Pancreas (tissue), 10 donors: ENCODE results near the gene FANCC. TPM values are rescaled to one million over a fixed set of nuclear protein-coding genes. Genes with fewer than 3 reads are reported as not detected.

ENCODE experiments used
- ATAC-seq, 4 donors: fragments of 200-7000 bp; cut with Tn5 transposase; one replicate each; pipeline versions ENCODE4 v1.8.0 to v1.9.1; 2020; ENCODE audit warnings: mild to moderate bottlenecking in 4 of 4, moderate library complexity in 4 of 4
- DNase-seq, 6 donors: peaks; one replicate each; pipeline ENCODE4 v3.0.0-alpha.2; 2020
- FAIRE-seq: peaks from 2 replicates; lab custom pipeline; 2012; peaks lifted over from hg19 to GRCh38; lab: Jason Lieb, UNC
- H3K27ac ChIP-seq, 4 donors: fragments of 200-600 bp; sonication (generic); 1 replicate in 3 of 4; 2 replicates in 1 of 4; pipeline versions ENCODE4 v1.5.0 to v1.8.0; 2020
- H3K27me3 ChIP-seq, 4 donors: fragments of 200-600 bp; one replicate each; pipeline ENCODE4 v1.8.0; 2021
- H3K36me3 ChIP-seq, 3 donors: fragments of 200-600 bp; sonication (generic) in 1 of 3; one replicate each; pipeline versions ENCODE4 v1.5.0 to v1.8.0; 2020 to 2021
- H3K4me1 ChIP-seq, 3 donors: fragments of 200-600 bp; one replicate each; pipeline ENCODE4 v1.8.0; 2021
- H3K4me3 ChIP-seq, 4 donors: fragments of 200-600 bp; sonication (generic) in 2 of 4; one replicate each; pipeline versions ENCODE4 v1.5.0 to v1.8.0; 2020 to 2021
- H3K9me3 ChIP-seq, 4 donors: fragments of 200-600 bp; one replicate each; pipeline ENCODE4 v1.8.0; 2021
- CTCF ChIP-seq, 4 donors: fragments of 200-600 bp; sonication (generic) in 3 of 4; IDR thresholded peaks; one replicate each; pipeline versions ENCODE4 v1.5.0 to v1.8.0; 2021; ENCODE audit warnings: antibody characterized with exemption in 4 of 4
- WGBS, 2 donors: extraction: QIAGEN DNeasy Blood & Tissue Kit; methylation state at CpG; one replicate each; pipeline ENCODE4 v1.1.7; 2013; 5-methylcytosine and 5-hydroxymethylcytosine counted together
- intact Hi-C, 3 donors: fragments of 100-400 bp; cut with DNase I; formaldehyde crosslinking; loops; one replicate each; pipeline versions ENCODE4 v1.11.1 to v1.14.2; 2022
- polyA plus RNA-seq, 2 donors: library from polyadenylated mRNA; stranded (reverse); fragments of 200-250 nt; gene quantifications; one replicate each; pipeline ENCODE4 v1.2.3, GENCODE V29; 2013
- total RNA-seq, 6 donors: library from RNA; stranded (reverse); fragmentation: NEBNext Ultra II Directional in 4 of 6; extraction: Animal tissue kit (Norgen Biotek cat#: 25700) in 4 of 6; gene quantifications; one replicate each; pipeline versions ENCODE4 v1.2.1 to v1.2.4, GENCODE V29; 2021 to 2023
- donor health status: healthy with polysubstance abuse.
- donor health status: DM: no; HTN: no; CAD: no; lungs with moderate emphysema.
- donor health status: DM: no; HTN: no; CAD: no.
- donor health status: control.
- donor health status: control.
- donor health status: Bipolar disorder and iron deficiency.
- donor health status: DM: yes; HTN: yes; CAD: no.
- donor health status: DM: no; HTN: no; CAD: no.
- donor health status: DM: no; HTN: no; CAD: no.
- donor health status: DM: yes; HTN: yes; CAD: no.

The FANCC gene
- total and polyA plus RNA-seq, 8 donors, result 3.8 to 9.9 (median 4.6) TPM

- 70 to 84% methylated on average over 3 of the region's 3 CpGs for WGBS, 2 donors
- DNase-seq (peak in 4 of 6 donors; percentile 26 to 58 (median 52)), ATAC-seq (peak; percentile 52 to 98 (median 78)), FAIRE-seq (no peak)
- intact Hi-C loops, result no loop called here
- no peaks in the 10 kb centered on the region for H3K36me3 ChIP-seq
- no peak overlapping the region for H3K27ac ChIP-seq
- H3K4me3 ChIP-seq, result no peak overlapping the region
- no peaks in the 10 kb centered on the region for H3K4me1 ChIP-seq
- H3K9me3 ChIP-seq, result no peaks in the 10 kb centered on the region
- no peak for TF ChIP-seq CTCF (IDR thresholded peaks at IDR 0.05)
- H3K27me3 ChIP-seq, result no peaks in the 10 kb centered on the region
These were observed 119.7 kb downstream of the FANCC start for GRCh38 chr9:95197692-95198271.

GRCh38 chr9:95193480-95193879 is 124.0 kb downstream of the FANCC start:
- intact Hi-C loops, result no loop called here
- H3K27ac ChIP-seq, result no peak overlapping the region
- ATAC-seq (no peak), DNase-seq (no peak), FAIRE-seq (no peak)
- H3K4me1 ChIP-seq, result no peaks in the 10 kb centered on the region
- no peak overlapping the region for H3K4me3 ChIP-seq
- H3K27me3 ChIP-seq, result no peaks in the 10 kb centered on the region
- 92 to 97% methylated on average over 5 of the region's 5 CpGs for WGBS, 2 donors
- H3K9me3 ChIP-seq, result no peaks in the 10 kb centered on the region
- no peak for TF ChIP-seq CTCF (IDR thresholded peaks at IDR 0.05)
- no peaks in the 10 kb centered on the region for H3K36me3 ChIP-seq

GRCh38 chr9:95193067-95193466 is 124.4 kb downstream of the FANCC start:
- H3K4me1 ChIP-seq, result no peaks in the 10 kb centered on the region
- H3K9me3 ChIP-seq, result no peaks in the 10 kb centered on the region
- DNase-seq (no peak), ATAC-seq (no peak), FAIRE-seq (no peak)
- TF ChIP-seq CTCF (IDR thresholded peaks at IDR 0.05), result no peak
- H3K27me3 ChIP-seq, result no peaks in the 10 kb centered on the region
- intact Hi-C loops, result no loop called here
- no peaks in the 10 kb centered on the region for H3K36me3 ChIP-seq
- H3K4me3 ChIP-seq, result no peak overlapping the region
- no peak overlapping the region for H3K27ac ChIP-seq
- WGBS, 2 donors, result 89% methylated on average over 8 of the region's 8 CpGs

GRCh38 chr9:95192631-95193030 is 124.9 kb downstream of the FANCC start:
- ATAC-seq (no peak), FAIRE-seq (no peak), DNase-seq (no peak)
- Histone ChIP-seq H3K27ac (no peak overlapping the region), H3K36me3 (no peaks in the 10 kb centered on the region), H3K4me1 (no peaks in the 10 kb centered on the region), H3K4me3 (no peak overlapping the region), H3K27me3 (no peaks in the 10 kb centered on the region), H3K9me3 (no peaks in the 10 kb centered on the region)
- TF ChIP-seq CTCF (IDR thresholded peaks at IDR 0.05), result no peak
- intact Hi-C loops, result no loop called here
- 88 to 92% methylated on average over 1 of the region's 1 CpG for WGBS, 2 donors

- intact Hi-C loops, result no loop called here
- H3K36me3 ChIP-seq, result no peaks in the 10 kb centered on the region
- DNase-seq (no peak), ATAC-seq (no peak), FAIRE-seq (no peak)
- TF ChIP-seq CTCF (IDR thresholded peaks at IDR 0.05), result no peak
- H3K9me3 ChIP-seq, result no peaks in the 10 kb centered on the region
- 92 to 93% methylated on average over 4 of the region's 4 CpGs for WGBS, 2 donors
- no peaks in the 10 kb centered on the region for H3K27me3 ChIP-seq
- H3K4me1 ChIP-seq, result no peaks in the 10 kb centered on the region
- no peak overlapping the region for H3K4me3 ChIP-seq
- no peak overlapping the region for H3K27ac ChIP-seq
These were observed 127.1 kb downstream of the FANCC start for GRCh38 chr9:95190413-95190812.
